Muscle of leg (tissue), 11 donors: ENCODE data around the gene MTUS2. TPM values are rescaled to one million over a fixed set of nuclear protein-coding genes. Genes with fewer than 3 reads are reported as not detected.

Source experiments
- DNase-seq: peaks from one replicate; pipeline ENCODE4 v3.0.0; 2013
- H3K27ac ChIP-seq: one replicate; pipeline ENCODE4 v1.5.1; 2013; ENCODE audit warnings: mild to moderate bottlenecking, low read length, control low read depth
- H3K27me3 ChIP-seq: one replicate; pipeline ENCODE4 v1.6.1; 2013; ENCODE audit warnings: low read length; ENCODE audit not compliant: control insufficient read depth, insufficient read depth
- H3K36me3 ChIP-seq: one replicate; pipeline ENCODE4 v1.6.1; 2013; ENCODE audit warnings: low read length; ENCODE audit not compliant: control insufficient read depth, insufficient read depth
- H3K4me1 ChIP-seq: one replicate; pipeline ENCODE4 v1.6.1; 2013; ENCODE audit warnings: low read length; ENCODE audit not compliant: control insufficient read depth, insufficient read depth
- H3K4me3 ChIP-seq: one replicate; pipeline ENCODE4 v1.5.1; 2013; ENCODE audit warnings: low read length, control low read depth
- H3K9me3 ChIP-seq: replicated peaks from 2 replicates; pipeline ENCODE4 v1.6.1; 2013; ENCODE audit warnings: low read depth, low read length; ENCODE audit not compliant: control insufficient read depth
- WGBS: methylation state at CpG from one replicate; pipeline ENCODE4 v1.1.5; 2013; ENCODE audit warnings: missing lambda C conversion rate; ENCODE audit not compliant: insufficient coverage; 5-methylcytosine and 5-hydroxymethylcytosine counted together
- polyA plus RNA-seq, 8 donors: library from polyadenylated mRNA; unstranded; fragments of 120-200 nt; gene quantifications; one replicate each; pipeline versions ENCODE4 v1.2.1 to v1.2.3, GENCODE V29; 2013; ENCODE audit warnings: inconsistent platforms in 1 of 8, low replicate concordance in 1 of 8; ENCODE audit not compliant: insufficient read length in 8 of 8, insufficient read depth in 1 of 8
- total RNA-seq: library from RNA; stranded (reverse); fragments of 120-200 nt; gene quantifications from one replicate; pipeline ENCODE4 v1.2.4, GENCODE V29; 2013

Gene MTUS2
- total and polyA plus RNA-seq, 9 donors: 11.3 to 29.5 (median 21.7) TPM

DNA sequence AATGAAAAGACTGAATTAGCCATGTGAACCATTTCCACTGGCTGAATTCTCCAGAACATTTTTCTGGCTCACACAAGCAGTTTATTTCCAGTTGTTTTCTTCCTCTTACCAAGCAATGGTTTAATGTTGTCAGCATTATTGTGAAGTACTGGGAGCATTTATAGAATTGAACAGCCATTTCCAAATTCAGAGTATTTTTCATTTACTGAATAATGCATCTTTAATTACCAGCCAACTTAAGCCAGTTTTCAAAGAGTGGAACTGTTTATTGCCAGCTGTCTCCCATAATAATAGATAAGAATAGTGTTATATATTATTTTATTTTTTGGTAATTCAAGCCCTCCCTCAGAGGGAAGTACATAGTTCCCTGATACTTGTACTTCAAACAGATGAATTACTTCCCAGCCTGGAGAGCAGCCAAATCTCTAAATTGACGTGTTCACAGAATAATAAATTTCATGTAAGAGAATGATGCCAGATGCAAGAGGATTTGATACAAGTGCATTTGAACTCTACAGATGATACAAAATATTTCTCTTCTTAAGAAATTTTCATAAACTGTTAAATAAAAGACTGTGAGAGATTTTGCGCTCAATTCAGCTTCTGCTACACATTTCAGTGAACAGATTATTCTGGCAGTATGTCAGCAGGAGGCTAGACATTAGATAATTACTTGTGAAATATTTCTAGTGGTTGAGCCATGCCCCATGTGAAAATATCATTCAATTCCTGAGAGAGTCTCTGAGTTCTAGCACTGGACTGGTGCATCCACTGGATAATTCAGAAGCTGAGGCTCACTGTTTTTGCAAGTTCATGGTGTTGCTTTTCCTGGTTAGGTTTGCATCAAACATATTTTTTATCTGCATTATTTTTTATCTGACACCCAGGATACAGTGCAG lies 459.5 kb downstream of the MTUS2 start:
- peak; percentile 14 for DNase-seq
- Histone ChIP-seq H3K4me1 (no peaks in the 10 kb centered on the region), H3K9me3 (no peaks in the 10 kb centered on the region), H3K36me3 (no peaks in the 10 kb centered on the region), H3K27me3 (no peaks in the 10 kb centered on the region), H3K4me3 (no peak overlapping the region), H3K27ac (no peak overlapping the region)
- no CpG with 5 or more reads among the region's 2 CpGs for WGBS

DNA sequence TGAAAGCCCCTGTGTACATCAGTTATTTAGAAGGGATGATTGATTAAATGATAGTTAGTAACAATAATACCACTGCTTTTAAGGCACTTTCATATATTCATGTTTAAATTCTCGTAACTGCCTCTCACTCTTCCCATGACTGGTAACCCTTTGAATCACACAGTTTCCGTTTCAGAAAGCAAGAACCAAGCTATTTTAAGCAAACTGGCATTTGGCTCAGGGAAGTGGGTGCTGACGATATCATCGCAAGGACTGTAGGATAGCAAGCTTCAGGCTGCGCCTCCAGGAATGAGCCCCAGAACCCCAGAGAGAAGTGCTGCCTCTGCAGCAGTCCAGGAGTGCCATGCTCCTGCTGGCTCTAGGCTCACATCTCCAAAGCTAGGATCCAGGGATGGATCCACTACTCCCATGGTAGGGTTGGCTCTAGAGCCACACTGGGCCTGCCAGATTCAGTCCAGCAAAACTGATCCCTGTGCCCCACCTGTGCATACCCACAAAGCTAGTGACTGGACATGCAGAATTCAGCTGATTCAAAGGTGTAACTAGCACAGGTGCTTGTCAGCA lies 461.9 kb downstream of the MTUS2 start:
- H3K4me3 ChIP-seq: no peak overlapping the region
- no peak for DNase-seq
- WGBS: 91% methylated on average over 5 of the region's 5 CpGs
- H3K36me3 ChIP-seq: no peaks in the 10 kb centered on the region
- H3K4me1 ChIP-seq: no peaks in the 10 kb centered on the region
- H3K27me3 ChIP-seq: no peaks in the 10 kb centered on the region
- no peaks in the 10 kb centered on the region for H3K9me3 ChIP-seq
- H3K27ac ChIP-seq: no peak overlapping the region

DNA sequence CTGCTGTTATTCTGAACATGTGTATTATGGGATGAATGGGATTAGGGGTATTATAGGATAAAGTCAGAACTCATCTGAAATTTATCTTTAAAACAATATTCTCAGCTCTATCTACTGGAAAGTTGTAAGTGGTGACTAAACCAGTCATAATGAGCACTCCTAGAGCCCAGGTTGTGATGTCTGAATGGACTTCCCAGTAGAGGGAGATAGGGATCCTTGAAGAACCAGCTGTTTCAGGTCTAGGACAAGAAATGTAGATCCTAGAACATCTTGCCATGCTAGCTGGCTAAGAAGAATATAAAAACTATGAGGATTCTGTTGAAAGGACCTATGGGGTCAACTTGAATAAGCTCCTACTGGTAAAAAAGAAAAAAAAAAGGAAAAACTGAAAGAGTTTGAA lies 464.6 kb downstream of the MTUS2 start:
- Histone ChIP-seq H3K4me1 (no peaks in the 10 kb centered on the region), H3K27ac (no peak overlapping the region), H3K4me3 (no peak overlapping the region), H3K27me3 (no peaks in the 10 kb centered on the region), H3K36me3 (no peaks in the 10 kb centered on the region), H3K9me3 (no peaks in the 10 kb centered on the region)
- no peak for DNase-seq

DNA sequence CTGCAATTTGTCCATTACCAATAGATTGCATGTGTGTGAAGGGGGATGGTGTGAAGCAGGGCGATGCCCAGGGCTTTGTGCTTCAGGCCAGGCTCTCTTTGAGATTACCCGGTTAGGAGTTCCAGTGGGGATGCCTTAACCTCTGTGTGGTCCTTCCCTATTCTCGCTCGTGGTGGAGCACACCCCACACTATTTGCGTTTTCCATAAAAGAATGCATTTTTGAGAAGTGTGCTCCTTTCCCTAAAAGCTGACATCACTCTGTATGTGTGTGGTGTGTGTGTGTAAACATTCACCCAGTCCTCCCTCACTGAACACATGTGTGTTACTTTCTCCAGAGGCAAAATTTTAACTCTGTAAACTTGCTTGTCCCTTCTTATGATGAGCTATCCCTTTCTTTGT lies 467.1 kb downstream of the MTUS2 start:
- Histone ChIP-seq H3K4me1 (no peaks in the 10 kb centered on the region), H3K9me3 (no peaks in the 10 kb centered on the region), H3K36me3 (no peaks in the 10 kb centered on the region), H3K4me3 (no peak overlapping the region), H3K27me3 (no peaks in the 10 kb centered on the region), H3K27ac (no peak overlapping the region)
- no peak for DNase-seq
- WGBS: no CpG with 5 or more reads among the region's 5 CpGs

DNA sequence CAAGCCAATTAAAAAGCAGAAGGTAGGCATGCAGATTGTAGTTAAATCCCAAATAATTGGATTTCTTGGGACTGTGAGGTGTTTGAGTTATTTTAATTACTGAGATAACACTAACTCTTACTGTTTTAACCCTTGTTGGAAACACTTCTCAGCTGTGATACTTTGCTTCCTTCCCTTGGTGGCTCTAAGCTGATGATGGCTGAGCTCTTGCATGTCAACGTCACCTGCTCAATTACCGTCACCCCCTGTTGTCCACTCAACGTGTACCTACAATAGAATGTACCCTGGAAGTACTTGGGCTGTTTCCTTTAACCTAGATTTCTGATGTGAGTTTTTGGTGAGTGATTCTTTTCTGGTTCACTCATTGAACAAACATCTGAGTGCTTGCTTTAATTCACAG lies 471.9 kb downstream of the MTUS2 start:
- H3K4me3 ChIP-seq: no peak overlapping the region
- DNase-seq: no peak
- H3K4me1 ChIP-seq: no peaks in the 10 kb centered on the region
- no peaks in the 10 kb centered on the region for H3K36me3 ChIP-seq
- no peaks in the 10 kb centered on the region for H3K27me3 ChIP-seq
- WGBS: no CpG with 5 or more reads among the region's 3 CpGs
- no peaks in the 10 kb centered on the region for H3K9me3 ChIP-seq
- H3K27ac ChIP-seq: no peak overlapping the region

DNA sequence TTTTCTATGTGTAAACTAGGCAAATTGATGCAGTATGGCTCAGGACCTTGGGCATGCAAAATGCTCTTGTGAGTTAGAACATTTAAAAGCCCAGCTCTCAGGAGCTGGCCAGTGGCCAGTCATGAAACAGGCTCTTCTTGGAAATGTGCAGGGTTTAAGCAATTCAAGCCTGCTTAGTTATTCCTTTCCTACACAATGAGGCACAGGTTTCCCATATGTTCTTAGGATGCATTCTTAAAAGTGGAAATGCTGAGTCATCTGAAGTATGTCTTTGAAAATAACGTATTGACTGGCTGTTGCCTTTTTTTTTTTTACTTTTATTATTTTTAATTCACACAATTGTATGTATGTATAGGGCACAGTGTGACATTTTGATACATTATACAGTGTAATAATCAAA lies 474.7 kb downstream of the MTUS2 start:
- H3K9me3 ChIP-seq: no peaks in the 10 kb centered on the region
- WGBS: no CpG with 5 or more reads among the region's 1 CpG
- DNase-seq: peak; percentile 19

DNA sequence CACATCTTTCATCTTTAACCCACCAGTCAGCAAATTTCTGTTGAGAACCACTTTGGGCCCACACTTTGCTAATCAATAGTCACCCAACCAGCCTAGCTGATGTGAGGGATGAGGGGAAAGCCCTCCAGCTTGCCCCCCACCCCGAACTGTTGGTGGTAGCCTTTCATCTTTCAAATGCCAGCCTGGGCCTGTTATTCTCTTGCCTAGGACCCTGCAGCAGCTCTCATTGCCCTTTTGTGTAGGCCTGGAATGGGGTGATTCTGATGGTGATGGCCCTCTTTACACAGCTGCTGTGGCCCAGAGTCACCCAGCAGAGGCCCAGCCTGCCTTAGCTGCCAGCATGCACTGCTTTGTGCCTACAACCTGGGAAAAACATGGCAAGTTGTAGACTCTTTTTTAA lies 480.9 kb downstream of the MTUS2 start:
- no peak for DNase-seq
- Histone ChIP-seq H3K27me3 (no peaks in the 10 kb centered on the region), H3K4me3 (no peak overlapping the region), H3K4me1 (no peaks in the 10 kb centered on the region), H3K9me3 (peaks cover 5% of the 10 kb centered on the region), H3K27ac (no peak overlapping the region), H3K36me3 (no peaks in the 10 kb centered on the region)
- WGBS: no CpG with 5 or more reads among the region's 1 CpG

More for the DNA sequence above, 474.7 kb downstream of the MTUS2 start:
- Histone ChIP-seq H3K4me1 (no peaks in the 10 kb centered on the region), H3K36me3 (no peaks in the 10 kb centered on the region), H3K27ac (no peak overlapping the region), H3K27me3 (no peaks in the 10 kb centered on the region), H3K4me3 (no peak overlapping the region)

DNA sequence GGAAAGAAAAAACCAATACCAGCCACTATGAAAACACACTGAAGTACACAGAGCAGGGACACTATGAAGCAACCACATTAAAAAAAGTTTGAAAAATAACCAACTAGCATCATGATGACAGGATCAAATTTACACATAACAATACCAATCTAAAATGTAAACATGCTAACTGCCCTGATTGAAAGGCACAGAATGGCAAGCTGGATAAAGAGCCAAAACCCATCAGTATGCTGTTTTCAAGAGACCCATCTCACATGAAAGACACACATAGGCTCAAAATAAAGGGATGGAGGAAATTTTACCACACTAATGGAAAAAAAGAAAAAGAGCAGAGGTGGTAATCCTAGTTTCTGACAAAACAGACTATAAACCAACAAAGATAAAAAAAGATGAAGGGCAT lies 484.0 kb downstream of the MTUS2 start:
- Histone ChIP-seq H3K4me1 (no peaks in the 10 kb centered on the region), H3K9me3 (peaks cover 12% of the 10 kb centered on the region)

DNA sequence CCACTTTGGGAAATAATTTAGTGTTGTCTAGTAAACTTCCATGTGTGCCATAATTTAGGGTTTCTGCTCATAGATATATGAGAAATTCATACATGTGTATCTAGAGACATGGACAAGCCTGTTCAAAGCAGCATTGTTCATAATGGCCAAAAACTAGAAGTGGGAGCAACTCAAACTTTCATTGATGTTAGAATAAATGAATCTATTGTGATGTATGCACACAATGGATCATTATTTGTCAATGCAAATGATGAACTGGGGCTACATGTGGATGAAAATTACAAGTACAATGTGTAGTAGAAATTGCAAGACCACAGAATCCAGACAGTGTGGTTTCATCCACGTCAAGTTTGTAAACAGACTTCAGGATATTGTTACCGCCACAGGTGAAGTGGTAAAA lies 490.7 kb downstream of the MTUS2 start:
- 66% methylated on average over 2 of the region's 2 CpGs for WGBS
- no peaks in the 10 kb centered on the region for H3K27me3 ChIP-seq
- no peaks in the 10 kb centered on the region for H3K4me1 ChIP-seq
- no peak overlapping the region for H3K27ac ChIP-seq
- H3K4me3 ChIP-seq: no peak overlapping the region
- H3K9me3 ChIP-seq: peaks cover 7% of the 10 kb centered on the region
- no peak for DNase-seq
- H3K36me3 ChIP-seq: no peaks in the 10 kb centered on the region

More for the DNA sequence above, 484.0 kb downstream of the MTUS2 start:
- no peaks in the 10 kb centered on the region for H3K27me3 ChIP-seq
- no peak overlapping the region for H3K27ac ChIP-seq
- no peaks in the 10 kb centered on the region for H3K36me3 ChIP-seq
- H3K4me3 ChIP-seq: no peak overlapping the region
- no peak for DNase-seq

DNA sequence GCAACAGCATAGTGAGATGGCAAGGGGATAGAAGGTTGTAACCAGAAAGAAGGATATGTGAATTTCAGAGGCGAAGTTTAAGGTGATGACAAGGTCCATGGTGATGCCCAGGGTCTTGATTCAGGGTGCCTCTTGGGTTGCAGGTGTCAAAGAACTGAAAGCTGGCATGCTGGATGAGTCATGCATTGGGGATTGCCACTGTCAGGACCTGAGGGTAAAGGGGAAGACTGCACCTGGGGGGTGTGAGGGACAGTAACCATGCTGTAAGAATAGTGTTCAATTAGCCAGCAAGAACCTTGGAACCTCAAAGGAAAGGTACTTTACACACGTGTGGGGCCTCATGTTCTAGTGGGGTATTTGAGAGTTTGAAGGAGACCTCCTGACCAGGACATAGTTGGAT lies 495.7 kb downstream of the MTUS2 start:
- Histone ChIP-seq H3K4me1 (peaks cover 3% of the 10 kb centered on the region), H3K9me3 (no peaks in the 10 kb centered on the region), H3K27me3 (no peaks in the 10 kb centered on the region), H3K27ac (no peak overlapping the region), H3K4me3 (no peak overlapping the region), H3K36me3 (no peaks in the 10 kb centered on the region)
- WGBS: 85% methylated on average over 2 of the region's 2 CpGs
- DNase-seq: no peak
